HepG2 (cell line): ENCODE data around the gene SLC35B2. TPM values are rescaled to one million over a fixed set of nuclear protein-coding genes. Genes with fewer than 3 reads are reported as not detected.

Source experiments
- ATAD3A ChIP-seq: sonication (generic); formaldehyde crosslinking; IDR thresholded peaks from 2 replicates; pipeline ENCODE4 v1.4.0; 2020; ENCODE audit warnings: missing genetic modification reagents
- HNRNPUL1 ChIP-seq: fragments of 200-400 bp; formaldehyde crosslinking; IDR thresholded peaks from 2 replicates; pipeline ENCODE4 v1.6.1; 2017; ENCODE audit warnings: low read depth, mild to moderate bottlenecking, low read length, moderate library complexity
- KDM4B ChIP-seq: sonication (generic); formaldehyde crosslinking; IDR thresholded peaks from 2 replicates; pipeline ENCODE4 v1.4.0; 2020; ENCODE audit warnings: missing genetic modification reagents
- LRRFIP1 ChIP-seq: sonication (generic); formaldehyde crosslinking; conservative IDR thresholded peaks from 2 replicates; pipeline ENCODE4 v1.4.0; 2020; ENCODE audit warnings: missing genetic modification reagents
- MEIS2 ChIP-seq: sonication (generic); formaldehyde crosslinking; IDR thresholded peaks from 2 replicates; pipeline ENCODE4 v1.9.0; 2021; ENCODE audit warnings: mild to moderate bottlenecking, missing genetic modification reagents
- NFYB ChIP-seq: sonication (generic); formaldehyde crosslinking; IDR thresholded peaks from 2 replicates; pipeline ENCODE4 v1.4.0; 2020; ENCODE audit warnings: missing genetic modification reagents
- PAF1 ChIP-seq: IDR thresholded peaks from 2 replicates; pipeline ENCODE4 v1.6.1; 2016; ENCODE audit warnings: missing genetic modification reagents, missing compliant biosample characterization
- PHB2 ChIP-seq: fragments of 450-650 bp; IDR thresholded peaks from 2 replicates; pipeline ENCODE4 v1.6.1; 2018; ENCODE audit not compliant: partially characterized antibody
- POGK ChIP-seq: sonication (generic); formaldehyde crosslinking; conservative IDR thresholded peaks from 2 replicates; pipeline ENCODE4 v1.8.0; 2022; ENCODE audit warnings: mild to moderate bottlenecking, moderate library complexity, missing genetic modification reagents
- RCOR2 ChIP-seq: IDR thresholded peaks from 2 replicates; pipeline ENCODE4 v1.6.1; 2016; ENCODE audit warnings: missing biosample characterization, missing genetic modification reagents
- TFAP4 ChIP-seq: sonication (generic); IDR thresholded peaks from 2 replicates; pipeline ENCODE4 v1.6.1; 2016; ENCODE audit warnings: low read depth, borderline replicate concordance
- ZBTB42 ChIP-seq: sonication (generic); formaldehyde crosslinking; IDR thresholded peaks from 2 replicates; pipeline ENCODE4 v1.5.0; 2020; ENCODE audit warnings: mild to moderate bottlenecking, missing genetic modification reagents
- ZNF468 ChIP-seq: sonication (generic); formaldehyde crosslinking; IDR thresholded peaks from 2 replicates; pipeline ENCODE4 v1.8.0; 2022; ENCODE audit warnings: mild to moderate bottlenecking, moderate library complexity, missing genetic modification reagents
- ZNF549 ChIP-seq: sonication (generic); formaldehyde crosslinking; IDR thresholded peaks from 2 replicates; pipeline ENCODE4 v1.5.0; 2020; ENCODE audit warnings: missing genetic modification reagents
- ZNF704 ChIP-seq: sonication (generic); formaldehyde crosslinking; IDR thresholded peaks from 2 replicates; pipeline ENCODE4 v1.8.1; 2023; ENCODE audit warnings: mild to moderate bottlenecking, inconsistent platforms, moderate library complexity, missing genetic modification reagents, borderline replicate concordance
- ZNF766 ChIP-seq: sonication (generic); formaldehyde crosslinking; IDR thresholded peaks from 2 replicates; pipeline ENCODE4 v1.5.0; 2020; ENCODE audit warnings: missing genetic modification reagents, borderline replicate concordance
- ZNF878 ChIP-seq: sonication (generic); formaldehyde crosslinking; IDR thresholded peaks from 2 replicates; pipeline ENCODE4 v1.8.1; 2023; ENCODE audit warnings: mild to moderate bottlenecking, missing genetic modification reagents, moderate library complexity
- polyA plus RNA-seq, 8 experiments: library from polyadenylated mRNA; depleted of rRNA in 3 of 8; stranded (reverse) in 7 of 8; unstranded in 1 of 8; fragments of >200 nt; fragmentation: Illumina TruSeq in 4 of 8; extraction: Trizol in 4 of 8; gene quantifications; 2 replicates each; pipeline versions ENCODE4 v1.2.1 to v1.2.3, GENCODE V29; 2011 to 2016; ENCODE audit warnings: low read depth in 4 of 8, missing spikeins in 1 of 8, mixed read lengths in 1 of 8; ENCODE audit not compliant: insufficient read depth in 1 of 8
- total RNA-seq, 5 experiments: library from RNA; depleted of rRNA; stranded (reverse); fragments of >200 nt; fragmentation: Illumina TruSeq; extraction: Trizol; gene quantifications; 2 replicates each; pipeline ENCODE4 v1.2.3, GENCODE V29; 2016; ENCODE audit warnings: low read depth in 1 of 5
- TF ChIP-seq, protein P1 (sequence below): sonication (generic); formaldehyde crosslinking; IDR thresholded peaks from 2 replicates; pipeline ENCODE4 v1.8.0; 2023; ENCODE audit warnings: mild to moderate bottlenecking, missing genetic modification reagents
- TF ChIP-seq, protein P2 (sequence below): IDR thresholded peaks from 2 replicates; pipeline ENCODE4 v1.6.1; 2016; ENCODE audit warnings: low read depth, control low read depth

The SLC35B2 gene
- total and polyA plus RNA-seq, 2 of the 13 experiments (the other 11 are each of a cell fraction or from before 2014, with no cell fraction given), result 61.1 to 148 TPM

- no peak for TF ChIP-seq ZNF704 (CRISPR knock-in tag)
- peak; percentile 79; the same call in 1 of the 2 replicates for TF ChIP-seq ZBTB42 (CRISPR knock-in tag)
- TF ChIP-seq ZNF878 (CRISPR knock-in tag), result no peak
- TF ChIP-seq POGK, result peak; percentile 90
- TF ChIP-seq TFAP4, result no peak
- no peak for TF ChIP-seq HNRNPUL1
- no peak for TF ChIP-seq RCOR2 (CRISPR knock-in tag)
- no peak for TF ChIP-seq ZNF549 (CRISPR knock-in tag)
- no peak for TF ChIP-seq KDM4B (CRISPR knock-in tag)
- TF ChIP-seq ATAD3A (CRISPR knock-in tag), result no peak; the same call in 1 of the 2 replicates
- TF ChIP-seq MEIS2 (CRISPR knock-in tag), result peak; percentile 12; the same call in 1 of the 2 replicates
- TF ChIP-seq PAF1 (CRISPR knock-in tag), result peak; percentile 64; the same call in 1 of the 2 replicates
- TF ChIP-seq, protein P1, sequence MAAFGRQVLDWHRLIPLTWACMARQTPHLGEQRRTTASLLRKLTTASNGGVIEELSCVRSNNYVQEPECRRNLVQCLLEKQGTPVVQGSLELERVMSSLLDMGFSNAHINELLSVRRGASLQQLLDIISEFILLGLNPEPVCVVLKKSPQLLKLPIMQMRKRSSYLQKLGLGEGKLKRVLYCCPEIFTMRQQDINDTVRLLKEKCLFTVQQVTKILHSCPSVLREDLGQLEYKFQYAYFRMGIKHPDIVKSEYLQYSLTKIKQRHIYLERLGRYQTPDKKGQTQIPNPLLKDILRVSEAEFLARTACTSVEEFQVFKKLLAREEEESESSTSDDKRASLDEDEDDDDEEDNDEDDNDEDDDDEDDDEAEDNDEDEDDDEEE (CRISPR knock-in tag), result 0 out of 2 replicates have a peak, but pooled peaks have one; percentile 43
- TF ChIP-seq, protein P2, sequence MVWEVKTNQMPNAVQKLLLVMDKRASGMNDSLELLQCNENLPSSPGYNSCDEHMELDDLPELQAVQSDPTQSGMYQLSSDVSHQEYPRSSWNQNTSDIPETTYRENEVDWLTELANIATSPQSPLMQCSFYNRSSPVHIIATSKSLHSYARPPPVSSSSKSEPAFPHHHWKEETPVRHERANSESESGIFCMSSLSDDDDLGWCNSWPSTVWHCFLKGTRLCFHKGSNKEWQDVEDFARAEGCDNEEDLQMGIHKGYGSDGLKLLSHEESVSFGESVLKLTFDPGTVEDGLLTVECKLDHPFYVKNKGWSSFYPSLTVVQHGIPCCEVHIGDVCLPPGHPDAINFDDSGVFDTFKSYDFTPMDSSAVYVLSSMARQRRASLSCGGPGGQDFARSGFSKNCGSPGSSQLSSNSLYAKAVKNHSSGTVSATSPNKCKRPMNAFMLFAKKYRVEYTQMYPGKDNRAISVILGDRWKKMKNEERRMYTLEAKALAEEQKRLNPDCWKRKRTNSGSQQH (CRISPR knock-in tag), result no peak
- no peak for TF ChIP-seq ZNF468 (CRISPR knock-in tag)
- TF ChIP-seq LRRFIP1 (CRISPR knock-in tag), result no peak
- TF ChIP-seq PHB2, result no peak
- peak; percentile 85; the same call in 1 of the 2 replicates for TF ChIP-seq ZNF766 (CRISPR knock-in tag)
- TF ChIP-seq NFYB (CRISPR knock-in tag), result no peak
Measured at GRCh38 chr6:44237813-44238433, 19.4 kb downstream of the SLC35B2 start (continued).
